Breast epithelium (tissue), 3 donors: ENCODE measurements around the gene NRXN3.

Experiments used
- POLR2A ChIP-seq: fragments of 450-650 bp; IDR thresholded peaks from one replicate; pipeline ENCODE4 v1.6.1; 2016; ENCODE audit warnings: antibody characterized with exemption, mild to moderate bottlenecking, moderate library complexity
- POLR2AphosphoS5 ChIP-seq, 3 donors: sonication (generic); formaldehyde crosslinking; IDR thresholded peaks; one replicate each; pipeline ENCODE4 v1.6.1; 2017; ENCODE audit warnings: antibody characterized with exemption in 3 of 3
- TF ChIP-seq, protein P1 (sequence below), 3 donors: fragments of 450-650 bp; IDR thresholded peaks; one replicate each; pipeline ENCODE4 v1.5.1; 2016 to 2017; ENCODE audit warnings: antibody characterized with exemption in 3 of 3, mild to moderate bottlenecking in 3 of 3, moderate library complexity in 3 of 3

DNA sequence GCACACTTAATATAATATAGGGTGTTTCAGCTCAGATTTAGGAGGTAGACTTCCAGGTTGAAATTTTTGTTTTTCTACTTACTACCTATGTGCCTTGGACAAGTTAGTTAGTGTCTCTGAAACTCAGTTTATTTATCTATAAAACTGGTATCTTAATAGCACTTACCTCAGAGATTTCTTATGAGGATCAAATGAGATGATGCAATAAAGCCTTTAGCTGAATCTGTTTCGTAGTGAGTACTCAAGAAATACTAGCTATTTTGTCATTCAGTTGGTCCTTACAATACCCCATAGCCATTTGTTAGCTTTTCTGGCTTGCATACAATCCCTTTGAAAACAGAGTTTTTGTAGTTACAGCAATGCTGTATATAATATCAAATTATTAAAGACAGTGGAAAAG, 497.0 kb downstream of the NRXN3 start:
- TF ChIP-seq POLR2AphosphoS5 (IDR thresholded peaks at IDR 0.05) (no peak), POLR2A (no peak)
- TF ChIP-seq, protein P1, sequence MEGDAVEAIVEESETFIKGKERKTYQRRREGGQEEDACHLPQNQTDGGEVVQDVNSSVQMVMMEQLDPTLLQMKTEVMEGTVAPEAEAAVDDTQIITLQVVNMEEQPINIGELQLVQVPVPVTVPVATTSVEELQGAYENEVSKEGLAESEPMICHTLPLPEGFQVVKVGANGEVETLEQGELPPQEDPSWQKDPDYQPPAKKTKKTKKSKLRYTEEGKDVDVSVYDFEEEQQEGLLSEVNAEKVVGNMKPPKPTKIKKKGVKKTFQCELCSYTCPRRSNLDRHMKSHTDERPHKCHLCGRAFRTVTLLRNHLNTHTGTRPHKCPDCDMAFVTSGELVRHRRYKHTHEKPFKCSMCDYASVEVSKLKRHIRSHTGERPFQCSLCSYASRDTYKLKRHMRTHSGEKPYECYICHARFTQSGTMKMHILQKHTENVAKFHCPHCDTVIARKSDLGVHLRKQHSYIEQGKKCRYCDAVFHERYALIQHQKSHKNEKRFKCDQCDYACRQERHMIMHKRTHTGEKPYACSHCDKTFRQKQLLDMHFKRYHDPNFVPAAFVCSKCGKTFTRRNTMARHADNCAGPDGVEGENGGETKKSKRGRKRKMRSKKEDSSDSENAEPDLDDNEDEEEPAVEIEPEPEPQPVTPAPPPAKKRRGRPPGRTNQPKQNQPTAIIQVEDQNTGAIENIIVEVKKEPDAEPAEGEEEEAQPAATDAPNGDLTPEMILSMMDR (IDR thresholded peaks at IDR 0.05) = no peak
